SU-DHL-6 (cell line): ENCODE data around the gene KSR1.

Experiments
- H2AFZ ChIP-seq: fragments of 200-600 bp; sonication (generic); 2 replicates; pipeline ENCODE4 v1.6.1; 2014; ENCODE audit warnings: low read depth, mild to moderate bottlenecking, moderate library complexity, mixed read lengths, antibody characterized with exemption, low read length; ENCODE audit not compliant: severe bottlenecking
- H3F3A ChIP-seq: fragments of 200-600 bp; shearing (Covaris generic); 2 replicates; pipeline ENCODE4 v1.6.0; 2016; ENCODE audit warnings: antibody characterized with exemption, mild to moderate bottlenecking; ENCODE audit not compliant: insufficient read depth
- H3K27ac ChIP-seq: fragments of 200-600 bp; sonication (generic); 2 replicates; pipeline ENCODE4 v1.5.1; 2016; ENCODE audit warnings: low read depth, mild to moderate bottlenecking, low read length, moderate library complexity, mixed read lengths
- H3K27me3 ChIP-seq: fragments of 200-600 bp; sonication (generic), shearing (Covaris generic); 2 replicates; pipeline ENCODE4 v1.6.0; 2014; ENCODE audit warnings: mild to moderate bottlenecking, low read length
- H3K36me3 ChIP-seq: fragments of 200-600 bp; sonication (generic); 2 replicates; pipeline ENCODE4 v1.6.1; 2014; ENCODE audit warnings: mild to moderate bottlenecking, low read length, mixed read lengths
- H3K4me2 ChIP-seq: fragments of 300-600, 200-600 bp; shearing (Covaris generic), sonication (generic); 2 replicates; pipeline ENCODE4 v1.6.0; 2014; ENCODE audit warnings: low read length, low read depth, mild to moderate bottlenecking; ENCODE audit not compliant: poor library complexity, severe bottlenecking
- H3K4me3 ChIP-seq: fragments of 200-600 bp; sonication (generic); 2 replicates; pipeline ENCODE4 v1.5.1; 2014; ENCODE audit warnings: antibody characterized with exemption, low read length, mild to moderate bottlenecking, mixed read lengths; ENCODE audit not compliant: insufficient read depth, poor library complexity, severe bottlenecking
- H3K79me2 ChIP-seq: fragments of 200-600 bp; sonication (generic); 2 replicates; pipeline ENCODE4 v1.6.1; 2014; ENCODE audit warnings: mild to moderate bottlenecking, low read length, moderate library complexity; ENCODE audit not compliant: insufficient read depth
- H3K9ac ChIP-seq: fragments of 200-600 bp; sonication (generic); 2 replicates; pipeline ENCODE4 v1.7.0; 2014; ENCODE audit warnings: mild to moderate bottlenecking, low read length
- H3K9me2 ChIP-seq: fragments of 200-600 bp; sonication (generic); replicated peaks from 2 replicates; pipeline ENCODE4 v1.6.1; 2014; ENCODE audit warnings: low read length; ENCODE audit not compliant: insufficient read depth
- H3K9me3 ChIP-seq: fragments of 200-600 bp; sonication (generic); 2 replicates; pipeline ENCODE4 v1.6.1; 2014; ENCODE audit warnings: low read length, mixed read lengths; ENCODE audit not compliant: insufficient read depth
- H4K20me1 ChIP-seq: fragments of 200-600 bp; sonication (generic); 2 replicates; pipeline ENCODE4 v1.6.1; 2014; ENCODE audit warnings: low read depth, mild to moderate bottlenecking, antibody characterized with exemption, low read length, moderate library complexity, mixed read lengths
- EZH2phosphoT487 ChIP-seq: fragments of 200-600 bp; sonication (generic), shearing (Covaris generic); conservative IDR thresholded peaks from 2 replicates; pipeline ENCODE4 v1.6.1; 2018; ENCODE audit warnings: mild to moderate bottlenecking, antibody characterized with exemption, low read length, moderate library complexity, mixed read lengths
- TF ChIP-seq, protein P1 (sequence below): fragments of 200-600 bp; sonication (generic); IDR thresholded peaks from one replicate; pipeline ENCODE4 v1.5.1; 2017; ENCODE audit warnings: antibody characterized with exemption, mild to moderate bottlenecking, low read length, moderate library complexity; ENCODE audit not compliant: insufficient read depth, poor library complexity, severe bottlenecking

Gene KSR1

DNA sequence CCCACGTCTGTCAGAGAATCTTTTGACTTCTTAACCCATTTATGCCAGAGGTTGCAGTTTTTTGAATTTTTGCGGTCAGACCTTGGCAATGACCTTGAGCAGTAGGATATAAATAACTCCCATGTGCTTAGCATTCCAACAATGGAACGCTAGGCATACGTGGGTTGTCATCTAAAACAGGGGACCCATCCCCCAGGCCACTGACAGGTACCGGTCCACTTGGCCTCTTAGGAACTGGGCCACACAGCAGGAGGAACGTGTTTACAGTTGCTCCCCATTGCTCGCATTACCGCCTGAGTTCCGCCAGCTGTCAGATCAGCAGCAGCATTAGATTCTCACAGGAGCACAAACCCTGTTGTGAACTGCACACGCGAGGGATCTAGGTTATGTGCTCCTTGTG, 97.9 kb downstream of the KSR1 start:
- no peak overlapping the region for H3K27ac ChIP-seq
- H3K36me3 ChIP-seq: no peaks in the 10 kb centered on the region
- no peak overlapping the region for H3K4me2 ChIP-seq
- no peaks in the 10 kb centered on the region for H3K79me2 ChIP-seq
- no peaks in the 10 kb centered on the region for H3K27me3 ChIP-seq
- H3K9me2 ChIP-seq: no peaks in the 10 kb centered on the region
- H3K4me3 ChIP-seq: no peak overlapping the region
- no peaks in the 10 kb centered on the region for H3F3A ChIP-seq
- no peaks in the 10 kb centered on the region for H4K20me1 ChIP-seq
- H3K9ac ChIP-seq: no peak overlapping the region
- no peaks in the 10 kb centered on the region for H3K9me3 ChIP-seq
- TF ChIP-seq, protein P1, sequence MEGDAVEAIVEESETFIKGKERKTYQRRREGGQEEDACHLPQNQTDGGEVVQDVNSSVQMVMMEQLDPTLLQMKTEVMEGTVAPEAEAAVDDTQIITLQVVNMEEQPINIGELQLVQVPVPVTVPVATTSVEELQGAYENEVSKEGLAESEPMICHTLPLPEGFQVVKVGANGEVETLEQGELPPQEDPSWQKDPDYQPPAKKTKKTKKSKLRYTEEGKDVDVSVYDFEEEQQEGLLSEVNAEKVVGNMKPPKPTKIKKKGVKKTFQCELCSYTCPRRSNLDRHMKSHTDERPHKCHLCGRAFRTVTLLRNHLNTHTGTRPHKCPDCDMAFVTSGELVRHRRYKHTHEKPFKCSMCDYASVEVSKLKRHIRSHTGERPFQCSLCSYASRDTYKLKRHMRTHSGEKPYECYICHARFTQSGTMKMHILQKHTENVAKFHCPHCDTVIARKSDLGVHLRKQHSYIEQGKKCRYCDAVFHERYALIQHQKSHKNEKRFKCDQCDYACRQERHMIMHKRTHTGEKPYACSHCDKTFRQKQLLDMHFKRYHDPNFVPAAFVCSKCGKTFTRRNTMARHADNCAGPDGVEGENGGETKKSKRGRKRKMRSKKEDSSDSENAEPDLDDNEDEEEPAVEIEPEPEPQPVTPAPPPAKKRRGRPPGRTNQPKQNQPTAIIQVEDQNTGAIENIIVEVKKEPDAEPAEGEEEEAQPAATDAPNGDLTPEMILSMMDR: no peak
- TF ChIP-seq EZH2phosphoT487: no peak
- H2AFZ ChIP-seq: no peak overlapping the region

DNA sequence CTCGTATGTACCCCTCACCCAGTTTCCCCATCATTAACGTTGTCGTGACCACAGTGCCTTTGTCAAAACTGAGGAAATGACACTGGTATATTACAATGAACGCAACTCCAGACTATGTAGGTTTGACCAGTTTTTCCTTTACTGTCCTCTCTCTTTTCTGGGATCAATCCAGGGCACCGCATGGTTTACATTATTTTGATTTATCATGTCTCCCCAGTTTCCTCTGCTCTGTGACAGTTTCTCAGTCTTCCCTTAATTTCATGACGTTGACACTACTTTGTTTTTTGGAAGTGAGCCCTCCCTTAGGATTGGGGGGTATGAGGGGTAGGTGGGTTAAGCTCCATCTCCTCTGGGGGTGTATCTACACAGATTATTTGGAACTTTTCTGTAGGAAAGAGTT, 98.7 kb downstream of the KSR1 start:
- H3K9ac ChIP-seq: no peak overlapping the region
- no peaks in the 10 kb centered on the region for H4K20me1 ChIP-seq
- H3K9me3 ChIP-seq: no peaks in the 10 kb centered on the region
- no peak for TF ChIP-seq EZH2phosphoT487
- TF ChIP-seq, protein P1: no peak
- no peak overlapping the region for H3K4me3 ChIP-seq
- no peaks in the 10 kb centered on the region for H3K9me2 ChIP-seq
- no peaks in the 10 kb centered on the region for H3F3A ChIP-seq
- H3K36me3 ChIP-seq: no peaks in the 10 kb centered on the region
- no peaks in the 10 kb centered on the region for H3K27me3 ChIP-seq
- H3K79me2 ChIP-seq: no peaks in the 10 kb centered on the region
- no peak overlapping the region for H3K27ac ChIP-seq
- H2AFZ ChIP-seq: no peak overlapping the region
- no peak overlapping the region for H3K4me2 ChIP-seq

DNA sequence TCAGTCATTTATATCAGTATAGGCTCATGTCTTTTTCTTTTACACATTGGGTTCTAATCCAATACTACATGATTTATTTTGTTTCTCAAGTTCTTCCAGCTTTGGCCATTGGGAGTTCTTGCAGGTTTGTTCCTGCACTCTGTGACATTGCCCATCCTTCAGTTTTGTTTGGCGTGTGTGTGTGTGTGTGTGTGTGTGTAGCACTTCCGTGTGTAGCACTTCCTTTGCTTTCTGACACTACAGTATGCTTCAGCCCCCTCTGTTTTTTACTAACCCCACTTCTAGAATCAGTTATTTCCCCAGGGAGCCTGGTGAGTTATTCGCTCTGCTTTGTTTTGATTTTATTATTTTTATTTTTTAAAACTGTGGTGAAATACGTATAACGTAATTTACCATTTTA, 99.1 kb downstream of the KSR1 start:
- H3K27me3 ChIP-seq: no peaks in the 10 kb centered on the region
- no peak for TF ChIP-seq EZH2phosphoT487
- TF ChIP-seq, protein P1: no peak
- no peaks in the 10 kb centered on the region for H3K36me3 ChIP-seq
- H4K20me1 ChIP-seq: no peaks in the 10 kb centered on the region
- no peaks in the 10 kb centered on the region for H3K9me2 ChIP-seq
- no peak overlapping the region for H3K4me3 ChIP-seq
- no peaks in the 10 kb centered on the region for H3K79me2 ChIP-seq
- H3F3A ChIP-seq: no peaks in the 10 kb centered on the region
- no peak overlapping the region for H3K9ac ChIP-seq
- H2AFZ ChIP-seq: no peak overlapping the region
- H3K9me3 ChIP-seq: no peaks in the 10 kb centered on the region
- H3K27ac ChIP-seq: no peak overlapping the region
- H3K4me2 ChIP-seq: no peak overlapping the region

DNA sequence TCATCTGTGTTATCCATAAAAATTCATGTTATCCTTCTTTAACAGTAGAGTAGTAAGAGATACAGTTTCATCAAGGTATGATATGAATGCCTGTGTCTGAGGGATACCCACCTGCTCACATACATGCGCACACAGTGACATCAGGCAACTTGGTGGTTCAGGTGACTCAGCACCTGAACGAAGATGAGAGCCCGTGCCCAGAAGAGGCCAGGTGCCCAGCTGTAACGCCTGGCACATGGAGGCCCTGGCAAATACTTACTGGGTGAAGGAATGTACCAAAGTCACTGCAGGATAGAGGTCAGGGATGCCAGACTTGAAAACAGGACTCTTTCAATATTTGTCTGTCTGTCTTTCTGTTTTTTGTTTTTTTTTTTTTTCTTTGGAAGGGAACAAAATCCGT, 102.1 kb downstream of the KSR1 start:
- no peak for TF ChIP-seq EZH2phosphoT487
- TF ChIP-seq, protein P1: no peak
- H3K9me3 ChIP-seq: no peaks in the 10 kb centered on the region
- no peaks in the 10 kb centered on the region for H3K36me3 ChIP-seq
- H3K4me2 ChIP-seq: no peak overlapping the region
- no peaks in the 10 kb centered on the region for H4K20me1 ChIP-seq
- H3K4me3 ChIP-seq: no peak overlapping the region
- H3K79me2 ChIP-seq: no peaks in the 10 kb centered on the region
- no peak overlapping the region for H2AFZ ChIP-seq
- no peaks in the 10 kb centered on the region for H3K27me3 ChIP-seq
- no peaks in the 10 kb centered on the region for H3K9me2 ChIP-seq
- H3K27ac ChIP-seq: no peak overlapping the region
- no peaks in the 10 kb centered on the region for H3F3A ChIP-seq
- no peak overlapping the region for H3K9ac ChIP-seq
